Stimulated activated CD8-positive, alpha-beta memory T cell treated with anti-CD3 and anti-CD28 coated beads, Interleukin-12 subunit alpha, Interleukin-12 subunit beta, amount 100 ng/mL, for 1 hour (primary cell): Measurements from ENCODE around the gene TESMIN.

Source experiments
- DNase-seq: peaks from one replicate; pipeline ENCODE4 v3.0.0-alpha.2; 2020; ENCODE audit warnings: low read depth

Gene TESMIN

GRCh38 chr11:68660066-68660810, 91.1 kb downstream of the TESMIN start:
- DNase-seq, result no peak

GRCh38 chr11:68659158-68659921, 92.0 kb downstream of the TESMIN start:
- no peak for DNase-seq

- DNase-seq, result no peak
These were observed 92.7 kb downstream of the TESMIN start for GRCh38 chr11:68658661-68659060.

GRCh38 chr11:68658097-68658496, 93.2 kb downstream of the TESMIN start:
- no peak for DNase-seq
